ENCODE data around the gene GINS3.

Gene GINS3

DNA sequence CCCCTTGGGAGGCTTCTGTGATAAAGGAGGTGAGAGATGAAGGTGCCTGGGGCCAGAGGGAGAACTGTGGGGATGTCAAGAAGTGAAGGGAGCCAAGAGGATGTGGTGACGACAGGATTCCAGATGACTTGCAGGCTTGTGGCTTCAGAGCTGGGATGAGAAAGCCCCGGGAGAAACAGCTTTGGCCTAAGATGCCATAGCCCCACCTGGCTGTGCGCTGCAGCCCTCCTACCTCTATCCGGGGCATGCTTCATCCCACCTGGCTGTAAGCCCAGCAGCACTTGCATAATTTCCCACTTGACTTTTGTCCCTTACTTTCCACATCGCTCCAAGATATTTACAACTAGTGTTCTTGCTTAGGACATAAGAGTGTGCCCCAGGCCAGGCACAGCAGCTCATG is 29.3 kb downstream of the GINS3 start:
- in situ Hi-C loops (cut with MboI; ENCODE audit: low pct_unique_long_range_greater_than_20kb, low sequenced_read_pairs, unreplicated experiment): no loop called here
- TF ChIP-seq, protein P1, sequence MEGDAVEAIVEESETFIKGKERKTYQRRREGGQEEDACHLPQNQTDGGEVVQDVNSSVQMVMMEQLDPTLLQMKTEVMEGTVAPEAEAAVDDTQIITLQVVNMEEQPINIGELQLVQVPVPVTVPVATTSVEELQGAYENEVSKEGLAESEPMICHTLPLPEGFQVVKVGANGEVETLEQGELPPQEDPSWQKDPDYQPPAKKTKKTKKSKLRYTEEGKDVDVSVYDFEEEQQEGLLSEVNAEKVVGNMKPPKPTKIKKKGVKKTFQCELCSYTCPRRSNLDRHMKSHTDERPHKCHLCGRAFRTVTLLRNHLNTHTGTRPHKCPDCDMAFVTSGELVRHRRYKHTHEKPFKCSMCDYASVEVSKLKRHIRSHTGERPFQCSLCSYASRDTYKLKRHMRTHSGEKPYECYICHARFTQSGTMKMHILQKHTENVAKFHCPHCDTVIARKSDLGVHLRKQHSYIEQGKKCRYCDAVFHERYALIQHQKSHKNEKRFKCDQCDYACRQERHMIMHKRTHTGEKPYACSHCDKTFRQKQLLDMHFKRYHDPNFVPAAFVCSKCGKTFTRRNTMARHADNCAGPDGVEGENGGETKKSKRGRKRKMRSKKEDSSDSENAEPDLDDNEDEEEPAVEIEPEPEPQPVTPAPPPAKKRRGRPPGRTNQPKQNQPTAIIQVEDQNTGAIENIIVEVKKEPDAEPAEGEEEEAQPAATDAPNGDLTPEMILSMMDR (IDR thresholded peaks at IDR 0.05; ENCODE audit: extremely low read depth, insufficient read depth, missing control alignments): no peak
- no peak for DNase-seq (ENCODE audit: low spot score)

DNA sequence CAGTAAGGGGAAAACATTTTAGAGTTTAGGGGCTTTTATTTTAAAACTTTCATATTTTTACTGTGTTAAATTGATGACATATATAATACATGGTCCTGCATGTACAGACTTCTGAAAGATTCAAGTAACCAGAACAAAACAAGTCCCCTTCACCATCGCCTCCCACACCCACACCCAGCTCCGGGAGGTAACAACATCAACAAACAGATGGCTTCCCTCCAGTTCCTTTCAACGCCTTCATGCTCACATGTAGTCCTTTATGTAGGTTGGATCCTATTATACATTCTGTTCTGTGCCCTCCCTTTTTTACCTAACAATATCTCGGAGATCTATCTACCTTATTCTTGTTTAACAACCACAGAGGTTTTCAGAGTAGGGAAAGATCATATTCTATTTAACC is 30.5 kb downstream of the GINS3 start:
- no peak for DNase-seq (ENCODE audit: low spot score)
- TF ChIP-seq, protein P1 (IDR thresholded peaks at IDR 0.05; ENCODE audit: extremely low read depth, insufficient read depth, missing control alignments): no peak
- in situ Hi-C loops (cut with MboI; ENCODE audit: low pct_unique_long_range_greater_than_20kb, low sequenced_read_pairs, unreplicated experiment): no loop called here

DNA sequence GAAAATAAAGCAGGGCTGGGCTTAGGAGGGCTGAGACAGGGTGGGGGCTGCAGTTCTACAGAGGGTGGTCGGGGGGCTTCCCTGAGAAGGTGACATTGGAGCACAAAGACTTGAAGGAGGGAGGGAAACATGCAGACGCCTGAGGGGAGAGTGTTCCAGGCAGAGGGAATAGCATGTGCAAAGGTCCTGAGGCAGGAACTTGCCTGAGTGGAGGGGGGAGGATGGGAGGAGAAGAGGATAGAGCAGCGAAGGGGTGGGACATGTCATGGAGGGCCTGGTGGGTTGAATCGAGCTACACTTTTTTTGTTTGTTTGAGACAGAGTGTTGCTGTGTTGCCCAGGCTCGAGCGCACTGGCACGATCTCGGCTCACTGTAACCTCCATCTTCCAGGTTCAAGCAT is 33.0 kb downstream of the GINS3 start:
- no peak for DNase-seq (ENCODE audit: low spot score)
- in situ Hi-C loops (cut with MboI; ENCODE audit: low pct_unique_long_range_greater_than_20kb, low sequenced_read_pairs, unreplicated experiment): no loop called here
- TF ChIP-seq, protein P1 (IDR thresholded peaks at IDR 0.05; ENCODE audit: extremely low read depth, insufficient read depth, missing control alignments): no peak

DNA sequence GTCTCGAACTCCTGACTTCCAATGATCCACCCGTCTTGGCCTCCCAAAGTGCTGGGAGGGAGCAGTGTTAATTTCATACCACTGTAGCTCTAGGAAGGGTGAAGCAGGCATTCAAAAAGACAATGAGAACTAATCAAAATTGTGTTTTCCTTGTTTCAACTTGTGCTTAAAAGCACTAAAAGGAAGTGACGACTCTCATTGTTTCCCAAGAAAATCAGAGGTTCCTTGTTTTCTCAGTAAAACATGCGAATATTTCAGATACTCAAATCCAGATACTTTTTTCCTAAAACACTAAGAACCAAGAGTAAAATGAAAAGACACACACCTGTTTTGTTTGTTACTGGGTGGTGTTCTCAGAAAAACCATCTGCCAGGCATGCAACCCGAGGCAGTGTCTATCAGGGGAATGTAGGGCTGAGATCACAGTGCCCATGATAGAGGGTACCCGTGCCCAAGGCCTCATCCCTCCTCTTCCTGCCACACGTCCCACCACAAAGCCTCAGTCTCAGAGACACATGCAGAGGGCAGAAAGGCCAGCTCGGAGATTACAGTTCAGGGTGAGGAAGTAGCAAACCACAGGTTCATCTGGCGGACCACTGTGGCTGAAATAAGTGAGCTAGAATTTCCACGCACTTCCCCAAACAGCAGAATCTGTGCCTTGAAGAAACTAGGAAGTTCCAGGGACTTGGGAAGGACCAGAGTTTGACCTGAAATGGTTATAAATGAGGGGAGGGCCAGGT is 33.7 kb downstream of the GINS3 start:
- TF ChIP-seq, protein P1 (IDR thresholded peaks at IDR 0.05; ENCODE audit: extremely low read depth, insufficient read depth, missing control alignments): no peak
- no peak for DNase-seq (ENCODE audit: low spot score)
- in situ Hi-C loops (cut with MboI; ENCODE audit: low pct_unique_long_range_greater_than_20kb, low sequenced_read_pairs, unreplicated experiment): no loop called here

DNA sequence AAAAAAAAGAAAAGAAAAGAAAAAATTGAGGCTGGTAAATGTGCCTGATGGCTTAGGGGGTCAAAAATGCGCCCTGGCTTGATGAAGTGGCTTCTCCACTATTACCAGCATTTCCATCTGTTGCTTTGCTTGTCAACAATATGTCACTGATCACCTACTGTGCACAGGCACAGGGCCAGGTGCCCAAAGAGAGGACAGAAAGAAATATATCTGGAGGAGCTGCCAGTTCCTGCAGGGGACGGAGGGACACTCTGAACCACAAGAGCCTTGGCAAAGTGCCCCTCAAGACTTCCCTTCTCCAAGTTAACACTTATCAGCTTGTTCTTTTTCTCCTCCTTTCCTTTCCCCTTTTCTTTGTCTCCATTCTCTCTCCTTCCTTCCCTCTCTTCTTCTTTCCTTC is 34.7 kb downstream of the GINS3 start:
- TF ChIP-seq, protein P1 (IDR thresholded peaks at IDR 0.05; ENCODE audit: extremely low read depth, insufficient read depth, missing control alignments): no peak
- DNase-seq (ENCODE audit: low spot score): no peak
- in situ Hi-C loops (cut with MboI; ENCODE audit: low pct_unique_long_range_greater_than_20kb, low sequenced_read_pairs, unreplicated experiment): no loop called here

DNA sequence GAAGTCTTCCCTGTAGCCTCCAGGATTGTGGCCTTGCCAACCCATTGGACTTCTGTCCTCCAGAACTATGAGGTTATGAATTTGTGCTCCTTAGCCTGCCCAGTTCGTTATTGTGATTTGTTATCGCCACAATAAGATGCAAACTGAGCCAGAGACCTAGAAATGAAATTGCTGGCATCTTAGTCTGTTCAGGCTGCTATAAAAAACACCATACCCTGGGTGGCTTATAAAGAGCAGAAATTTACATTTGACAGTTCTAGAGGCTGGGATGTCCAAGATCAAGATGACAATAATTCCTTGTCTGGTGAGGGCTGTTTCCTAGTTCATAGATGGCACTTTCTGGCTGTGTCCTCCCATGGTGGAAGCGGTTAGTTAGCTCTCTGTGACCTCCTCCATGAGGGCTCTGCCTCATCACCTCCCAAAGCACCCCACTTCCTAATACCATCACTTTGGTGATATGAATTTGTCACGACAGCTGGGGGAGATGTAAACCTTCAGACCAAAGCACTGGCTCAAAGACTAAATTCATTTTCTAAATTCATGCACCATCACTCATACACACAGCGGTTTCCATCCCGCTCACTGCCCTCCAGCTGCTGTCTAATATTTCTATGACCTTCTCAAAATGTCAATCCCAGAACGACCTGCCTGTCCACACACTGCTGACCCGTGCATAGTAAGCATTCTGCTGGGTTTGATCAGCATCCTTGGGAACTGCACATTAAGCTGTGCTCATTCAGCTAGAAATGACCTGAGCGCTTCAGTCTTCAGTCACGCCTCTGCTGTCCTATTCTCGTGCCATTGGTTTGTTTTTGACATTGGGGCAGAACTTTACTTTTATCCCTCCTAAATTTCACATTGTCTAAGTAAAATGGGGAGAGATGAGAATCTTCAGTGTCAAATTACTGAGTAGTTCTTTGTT is 36.6 kb downstream of the GINS3 start:
- no peak for DNase-seq (ENCODE audit: low spot score)
- in situ Hi-C loops (cut with MboI; ENCODE audit: low pct_unique_long_range_greater_than_20kb, low sequenced_read_pairs, unreplicated experiment): no loop called here
- TF ChIP-seq, protein P1 (IDR thresholded peaks at IDR 0.05; ENCODE audit: extremely low read depth, insufficient read depth, missing control alignments): no peak

Measured in GM13977 (cell line).